OCI-LY3 (cell line): Measurements from ENCODE around the gene IGF2.

ENCODE experiments used
- CTCF ChIP-seq: fragments of 200-600, 300-600 bp; sonication (generic); IDR thresholded peaks from 2 replicates; pipeline ENCODE4 v1.5.1; 2014; ENCODE audit warnings: antibody characterized with exemption, low read length, low read depth
- EZH2phosphoT487 ChIP-seq: fragments of 200-600 bp; shearing (Covaris generic); IDR thresholded peaks from 2 replicates; pipeline ENCODE4 v1.6.1; 2018; ENCODE audit warnings: antibody characterized with exemption, mixed run types, low read depth

- no peak for TF ChIP-seq CTCF
- no peak for TF ChIP-seq EZH2phosphoT487
These were observed 19.1 kb upstream of the IGF2 start for GRCh38 chr11:2158296-2158737.
